ENCODE results near the gene ZSCAN12.

The ZSCAN12 gene

DNA sequence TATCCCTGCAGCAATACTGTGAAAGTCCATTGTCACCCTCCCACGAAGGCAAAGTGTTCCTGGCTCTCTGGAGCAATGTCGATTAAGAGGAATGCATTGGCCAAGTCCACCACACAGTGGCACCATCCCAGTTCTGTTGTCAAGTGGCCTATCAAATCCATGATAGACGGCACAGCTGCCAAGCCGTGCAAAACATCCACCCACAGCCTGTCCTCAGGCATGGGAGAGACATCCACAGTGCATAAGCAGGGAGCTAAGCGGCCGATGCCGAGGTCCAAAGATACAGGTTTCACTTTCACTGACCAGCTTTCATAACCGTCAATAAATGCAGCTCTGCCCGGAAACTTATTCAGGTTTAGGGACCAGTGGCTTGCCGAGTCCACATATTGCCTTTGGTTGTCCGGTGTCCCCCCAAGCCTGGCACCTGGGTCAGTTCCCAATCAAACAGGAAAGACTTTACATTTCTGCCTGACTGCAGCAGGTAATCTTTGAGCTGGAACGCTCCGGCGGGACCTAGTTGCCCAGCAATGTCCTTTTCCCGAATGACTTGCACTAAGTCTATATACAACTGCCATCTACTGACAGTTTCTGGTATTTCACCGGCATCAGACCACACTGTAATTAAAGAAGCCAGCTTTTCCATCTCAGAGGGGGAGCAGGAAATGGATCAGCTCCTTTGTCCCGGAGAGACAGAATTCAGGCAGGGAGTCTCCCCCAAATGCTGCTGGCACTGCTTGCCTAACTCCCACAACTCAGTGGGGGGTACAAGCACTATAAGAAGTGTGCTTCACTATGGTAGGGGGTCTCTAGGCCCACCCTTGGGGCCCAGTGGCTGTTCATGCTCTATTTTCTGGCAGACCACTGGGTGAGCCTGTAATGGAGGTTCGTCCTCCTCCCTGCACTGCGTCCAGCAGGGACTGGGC lies 43.5 kb downstream of the ZSCAN12 start:
- peak; percentile 49 to 95 (median 68) for DNase-seq

DNA sequence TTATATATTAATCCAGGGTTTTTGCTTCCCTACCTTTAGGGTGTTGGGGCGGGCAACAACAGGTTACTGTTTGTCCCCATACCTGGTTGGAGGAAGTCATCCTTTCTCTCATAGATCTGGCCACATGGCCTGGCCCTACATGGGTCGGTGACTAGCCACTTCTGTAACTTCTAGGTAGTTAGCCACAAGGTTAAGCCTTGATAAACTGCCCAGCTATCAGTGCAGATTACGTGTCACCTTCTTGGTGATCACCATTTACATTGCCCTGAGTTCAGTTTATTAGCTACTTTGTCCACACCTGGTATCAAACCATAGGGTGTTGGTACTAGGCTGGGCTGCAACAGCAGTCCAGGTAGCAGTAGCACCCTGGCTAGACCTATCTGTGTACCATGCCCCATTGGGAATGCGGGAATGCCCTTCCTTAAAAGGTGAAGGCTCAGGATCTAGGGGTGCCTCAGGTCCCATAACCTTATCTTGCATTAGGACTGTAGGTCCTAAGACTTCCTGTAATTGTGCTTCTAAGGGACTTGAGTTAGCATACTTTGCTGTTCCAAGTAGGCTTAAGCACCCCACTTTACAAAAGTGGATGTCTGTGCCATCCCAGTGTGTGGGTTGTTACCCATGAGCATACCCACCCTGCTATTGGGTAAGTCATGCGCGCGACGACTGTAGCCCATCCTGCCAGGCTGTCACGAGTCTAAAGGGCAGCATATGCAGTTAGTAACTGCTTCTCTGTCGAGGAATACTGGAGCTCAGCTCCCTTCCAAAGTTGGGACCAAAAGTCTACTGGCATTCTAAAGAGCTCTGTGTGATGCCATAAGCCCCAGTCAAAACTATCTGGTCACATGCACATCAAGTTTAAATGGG lies 44.6 kb downstream of the ZSCAN12 start:
- intact Hi-C loops (cut with DNase I) = loop anchor here (5.0 kb wide), 2 partner anchors 42 to 83 kb away; partner anchors contain the start of gene ZSCAN12
- DNase-seq = no peak

More for the DNA sequence above, 43.5 kb downstream of the ZSCAN12 start:
- intact Hi-C loops (cut with DNase I) = loop anchor here (2.0 to 5.0 kb wide), 3 partner anchors 41 to 215 kb away; partner anchors contain the start of genes ZKSCAN8 and ZSCAN12

DNA sequence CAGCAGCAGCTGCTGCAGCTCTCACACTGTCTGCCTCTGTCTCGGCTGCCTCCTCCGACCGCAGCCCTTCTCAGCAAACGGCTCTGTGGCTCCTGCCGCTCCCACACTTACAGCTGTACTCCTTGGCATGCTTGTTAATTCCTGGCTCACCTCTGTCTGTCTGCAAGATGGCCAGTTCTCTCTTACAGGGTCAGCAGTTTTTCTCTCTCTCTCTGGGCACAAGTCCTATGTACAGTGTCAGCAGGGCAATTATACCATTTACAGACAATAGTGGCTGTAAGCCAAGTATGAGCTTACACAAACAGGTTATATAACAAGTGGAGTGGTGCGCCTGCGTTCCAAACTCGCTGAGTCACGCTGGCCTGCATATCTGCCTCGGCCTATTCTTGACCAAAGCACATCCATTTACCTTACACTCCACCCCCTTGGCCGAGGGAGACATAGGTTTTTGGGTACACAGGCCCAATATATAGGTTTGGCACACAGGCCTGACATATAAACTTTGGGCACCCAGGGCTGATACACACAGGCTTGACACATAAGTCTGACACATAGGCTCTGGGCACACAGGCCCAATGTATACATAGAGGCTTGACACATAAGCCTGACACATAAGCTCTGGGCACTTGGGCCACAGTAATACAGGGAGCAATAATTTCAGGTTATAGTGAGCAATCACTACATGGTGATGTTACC lies 45.4 kb downstream of the ZSCAN12 start:
- intact Hi-C loops (cut with DNase I) = loop anchor here (1.0 kb wide), 1 partner anchor 18 kb away; the partner anchor contains the start of gene ZSCAN31
- peak; percentile 13 to 94 (median 54) for DNase-seq

DNA sequence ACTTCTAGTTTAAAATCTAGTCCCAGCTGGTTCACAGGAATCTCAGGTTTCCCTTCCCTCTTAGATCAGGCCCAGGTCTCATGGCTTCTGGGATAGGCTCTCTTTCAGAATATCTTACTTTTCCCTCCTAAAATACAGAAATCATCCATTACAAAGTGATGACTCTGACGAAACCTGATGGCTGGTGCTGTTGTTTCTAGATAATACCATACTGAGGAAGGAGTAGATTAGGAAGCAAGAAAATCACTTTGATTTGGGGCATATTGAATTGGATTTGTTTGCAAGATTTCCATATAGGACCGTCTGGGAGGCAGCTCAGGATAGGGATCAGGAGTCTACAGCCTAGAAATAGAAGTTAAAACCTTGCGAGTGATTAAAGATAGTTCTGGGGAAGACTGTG lies 46.2 kb downstream of the ZSCAN12 start:
- no peak for DNase-seq
- intact Hi-C loops (cut with DNase I) = loop anchor here (1.0 kb wide), 1 partner anchor 17 kb away; the partner anchor contains the start of gene ZSCAN31

DNA sequence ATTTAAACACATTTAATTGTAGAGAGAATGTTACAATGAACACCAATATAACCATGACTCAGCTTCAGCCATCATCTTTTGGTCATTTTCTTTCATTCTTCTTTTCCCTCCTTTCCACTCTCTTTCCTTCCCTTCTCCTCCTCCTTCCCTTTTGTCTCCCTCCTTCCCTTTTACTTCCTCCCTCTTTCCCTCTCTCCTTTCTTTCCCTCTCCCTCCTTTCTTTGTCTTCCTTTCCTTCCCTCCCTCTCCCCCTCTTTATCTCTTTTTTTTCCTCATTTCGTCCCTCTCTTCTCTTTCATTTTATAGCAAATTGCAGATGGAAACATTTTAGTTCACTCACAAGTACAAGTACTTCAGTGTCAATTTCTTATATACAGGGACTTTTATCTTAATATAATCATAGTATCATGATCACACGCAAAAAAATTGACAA lies 48.0 kb downstream of the ZSCAN12 start:
- DNase-seq = no peak
- intact Hi-C loops (cut with DNase I) = no loop called here

DNA sequence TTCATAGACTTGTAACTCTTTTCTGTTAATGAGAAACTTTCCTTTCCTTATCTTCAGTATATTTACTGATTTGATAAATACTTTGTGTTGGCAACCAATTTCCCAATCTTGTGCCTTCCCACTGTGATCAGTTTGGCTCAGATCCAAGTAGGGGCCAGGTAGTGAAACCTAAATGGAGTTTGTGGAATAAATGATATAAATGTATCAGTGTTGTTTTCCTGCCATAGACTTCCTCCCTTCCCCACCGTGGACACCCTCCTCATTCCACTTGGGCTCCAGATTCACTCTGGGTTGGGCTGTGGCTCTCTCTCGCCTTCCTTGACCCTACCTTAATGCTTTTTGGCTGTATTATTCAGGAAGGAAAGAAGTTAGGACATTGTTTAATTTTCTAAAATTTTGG lies 48.5 kb downstream of the ZSCAN12 start:
- DNase-seq = no peak
- intact Hi-C loops (cut with DNase I) = no loop called here

DNA sequence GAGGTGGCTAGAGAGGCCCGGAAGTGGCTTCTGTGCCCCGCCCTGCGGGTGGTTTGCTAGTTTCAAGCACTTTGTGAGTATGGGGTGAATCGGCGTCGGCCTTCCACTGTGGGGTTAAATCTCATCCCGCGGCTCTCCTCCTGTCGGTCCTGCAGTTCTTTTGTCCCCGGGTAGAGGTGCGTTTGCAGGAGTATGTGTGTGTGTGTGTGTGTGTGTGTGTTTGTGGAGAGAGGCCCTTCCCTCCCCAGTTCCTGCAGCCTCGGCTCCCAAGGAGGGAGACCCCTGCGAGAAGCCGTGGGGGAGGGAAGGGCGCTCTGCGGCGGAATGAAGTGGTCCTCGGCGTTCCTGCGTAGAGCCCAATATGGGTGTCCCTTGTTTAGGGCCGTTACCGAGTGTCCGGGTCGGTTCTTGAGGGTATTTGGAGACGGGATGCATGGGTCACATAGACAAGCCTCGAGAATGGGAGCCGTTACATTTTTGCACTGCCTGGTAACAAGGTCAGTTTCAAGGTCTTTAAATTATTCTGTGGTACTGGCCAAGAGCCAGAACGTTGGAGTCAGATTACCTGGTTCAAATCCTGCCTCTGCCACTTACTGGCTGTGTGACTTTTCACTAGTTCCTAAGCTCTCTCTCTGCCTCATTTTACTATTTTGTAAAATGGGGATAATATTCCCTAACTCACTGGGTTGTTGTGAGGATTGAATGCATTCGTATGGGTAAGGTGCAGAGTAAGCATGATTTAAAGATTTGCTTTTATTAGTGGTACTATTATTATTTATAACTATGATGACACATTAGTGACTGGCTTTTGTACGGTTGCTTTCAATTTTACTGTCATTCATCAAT lies 49.4 kb downstream of the ZSCAN12 start, which contains the start of gene ZKSCAN3:
Gene ZKSCAN3 (plus strand): TSS at position 56 of the 846 bp plus-strand sequence. CDS start 9,640 bp downstream, outside the sequence.
- intact Hi-C loops (cut with DNase I) = no loop called here

DNA sequence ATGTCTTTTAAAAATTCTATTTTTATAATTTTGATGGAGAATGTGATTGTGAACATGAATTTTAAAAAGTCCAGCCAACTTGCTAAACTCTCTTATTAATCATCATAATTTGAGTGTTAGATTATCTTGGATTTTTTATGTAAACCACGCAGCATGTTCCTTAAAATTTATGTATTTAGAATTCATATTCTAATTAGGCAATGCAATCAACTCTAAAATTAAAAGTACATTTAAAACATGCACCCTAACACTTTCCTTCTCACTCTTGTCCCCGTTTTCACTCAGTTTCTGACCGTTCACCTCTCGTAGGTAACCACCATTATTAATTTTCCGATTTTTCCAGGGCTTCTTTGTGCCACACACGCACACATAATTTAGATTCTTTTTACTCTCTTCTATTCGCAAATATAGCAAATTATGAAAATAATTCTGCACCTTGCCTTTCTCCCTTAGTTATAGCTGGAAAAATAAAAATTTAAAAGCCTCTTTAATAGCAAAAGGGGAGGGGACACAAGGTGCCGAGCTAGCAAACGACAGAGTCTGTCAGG lies 50.1 kb downstream of the ZSCAN12 start:
- DNase-seq = no peak
- intact Hi-C loops (cut with DNase I) = no loop called here

More for the DNA sequence above, 49.4 kb downstream of the ZSCAN12 start, which contains the start of gene ZKSCAN3:
- DNase-seq = peak; percentile 78 to 98 (median 88)

DNA sequence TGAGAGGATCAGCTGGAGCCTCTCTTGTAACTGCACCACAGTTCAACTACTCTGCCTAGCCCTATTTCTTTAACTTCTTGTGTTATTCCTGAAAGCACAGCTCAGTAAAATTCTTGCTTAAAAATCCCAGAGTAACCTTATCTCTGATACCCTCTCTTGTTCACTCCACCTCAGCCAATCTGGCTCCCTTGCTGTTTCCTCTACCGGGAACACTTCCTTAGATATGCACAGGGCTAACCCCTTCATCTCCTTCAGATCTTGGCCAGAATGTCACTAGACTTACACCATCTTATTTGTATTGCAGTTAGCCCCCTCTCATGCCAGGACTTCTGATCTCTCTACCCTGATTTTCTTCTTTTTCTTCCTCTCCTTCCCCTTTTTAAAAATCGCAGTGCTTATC lies 52.4 kb downstream of the ZSCAN12 start:
- intact Hi-C loops (cut with DNase I) = no loop called here
- no peak for DNase-seq

DNA sequence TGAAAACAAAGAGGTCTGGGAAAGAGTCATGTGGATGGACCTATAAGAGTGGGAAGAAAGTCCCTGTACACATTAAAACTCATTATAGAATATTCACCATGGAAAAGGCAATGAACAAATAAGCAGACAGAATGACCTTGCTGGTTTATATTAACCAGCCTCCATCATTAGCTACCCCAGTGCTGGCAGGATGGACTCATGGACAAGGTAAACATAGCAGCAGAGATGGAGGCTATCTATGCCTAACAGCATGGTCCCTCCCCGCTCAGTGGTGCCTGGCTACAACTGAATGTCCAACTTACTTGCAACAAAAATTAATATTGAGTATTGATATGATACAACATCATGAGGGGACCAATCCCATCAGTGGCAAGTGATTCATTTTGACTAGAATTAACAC lies 54.3 kb downstream of the ZSCAN12 start:
- DNase-seq = no peak
- intact Hi-C loops (cut with DNase I) = no loop called here

DNA sequence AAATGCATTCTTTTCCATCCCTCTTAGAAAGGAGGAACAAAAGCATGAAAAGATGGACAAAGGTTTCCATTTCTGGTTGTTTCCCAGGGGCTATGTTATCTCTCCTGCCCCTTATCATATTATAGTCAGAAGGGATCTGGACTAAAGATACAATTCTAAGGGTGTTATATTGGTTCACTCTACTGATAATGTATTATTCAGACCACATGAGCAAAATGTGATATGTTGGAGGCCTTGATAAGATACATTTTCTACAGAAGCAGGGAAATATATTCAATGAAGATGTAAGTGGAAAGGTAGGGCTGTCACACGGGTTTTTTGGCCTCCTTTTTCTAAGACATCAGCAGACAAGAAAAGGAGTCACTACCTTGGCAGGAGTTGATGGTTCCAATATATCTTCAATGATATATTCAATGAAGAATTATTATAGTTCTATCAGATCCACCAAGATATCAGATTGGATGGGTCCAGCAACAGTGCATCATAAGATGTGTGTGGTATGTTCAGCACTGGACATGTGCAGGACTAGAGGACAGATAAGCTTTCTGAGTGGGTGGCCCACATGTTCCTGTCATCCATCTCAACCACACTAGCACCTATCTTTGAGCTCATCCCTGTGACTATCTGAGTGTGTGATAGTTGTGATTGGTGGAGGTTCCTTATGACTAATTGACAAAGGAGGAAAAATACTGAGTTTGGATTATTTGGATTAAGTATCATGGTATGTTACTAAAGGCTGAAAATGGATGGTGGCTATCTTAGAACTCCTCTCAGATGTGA lies 55.5 kb downstream of the ZSCAN12 start:
- intact Hi-C loops (cut with DNase I) = no loop called here
- DNase-seq = no peak

DNA sequence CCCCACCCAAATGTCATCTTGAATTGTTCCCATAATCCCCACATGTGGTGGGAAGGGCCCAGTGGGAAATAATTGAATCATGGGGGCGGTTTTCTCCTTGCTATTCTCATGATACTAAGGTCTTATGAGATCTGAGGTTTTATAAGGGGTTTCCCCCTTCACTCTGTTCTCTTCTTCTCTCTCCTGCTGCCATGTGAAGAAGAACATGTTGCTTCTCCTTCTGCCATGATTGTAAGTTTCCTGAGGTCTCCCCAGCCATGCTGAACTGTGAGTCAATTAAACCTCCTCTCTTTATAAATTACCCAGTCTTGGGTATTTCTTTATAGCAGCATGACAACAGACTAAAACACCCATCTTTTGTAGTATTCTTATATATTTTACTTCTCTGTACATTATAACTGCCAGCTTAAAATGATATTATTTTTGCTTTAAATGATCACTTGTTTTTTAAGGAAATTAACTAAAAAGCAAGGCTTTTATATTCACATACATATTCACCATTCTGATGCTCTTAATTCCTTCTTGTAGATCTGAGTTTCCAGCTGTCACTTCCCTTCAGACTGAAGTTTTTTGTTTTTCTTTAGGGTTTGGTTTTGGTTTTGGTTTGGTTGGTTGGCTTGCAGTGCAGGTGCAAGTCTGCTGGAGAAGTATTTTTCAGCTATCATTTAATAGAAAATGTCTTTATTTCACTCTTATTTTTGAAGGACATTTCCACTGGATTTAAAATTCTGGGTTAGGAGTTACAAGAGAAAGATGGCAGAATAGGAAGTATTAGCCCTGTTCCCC lies 59.0 kb downstream of the ZSCAN12 start:
- no peak for DNase-seq
- intact Hi-C loops (cut with DNase I) = no loop called here

DNA sequence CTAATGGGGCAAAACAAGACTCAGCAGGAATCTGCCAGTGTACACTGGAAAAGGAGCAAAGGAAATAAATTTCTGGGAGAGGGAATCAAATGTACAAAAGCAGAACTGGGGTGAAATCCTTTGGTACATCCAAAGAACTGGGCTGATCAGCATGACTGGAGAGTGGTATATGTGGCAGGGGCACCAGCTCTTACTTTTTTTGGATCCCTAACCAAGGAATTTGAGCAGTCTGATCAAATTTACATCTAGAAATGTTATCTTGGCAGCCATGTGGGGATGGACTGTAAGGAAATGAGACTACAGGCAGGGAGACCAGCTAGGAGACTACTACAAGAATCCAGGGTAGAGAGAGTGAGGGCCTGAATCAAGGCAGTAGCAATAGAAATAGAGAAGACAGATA lies 62.4 kb downstream of the ZSCAN12 start:
- DNase-seq = no peak
- intact Hi-C loops (cut with DNase I) = no loop called here

DNA sequence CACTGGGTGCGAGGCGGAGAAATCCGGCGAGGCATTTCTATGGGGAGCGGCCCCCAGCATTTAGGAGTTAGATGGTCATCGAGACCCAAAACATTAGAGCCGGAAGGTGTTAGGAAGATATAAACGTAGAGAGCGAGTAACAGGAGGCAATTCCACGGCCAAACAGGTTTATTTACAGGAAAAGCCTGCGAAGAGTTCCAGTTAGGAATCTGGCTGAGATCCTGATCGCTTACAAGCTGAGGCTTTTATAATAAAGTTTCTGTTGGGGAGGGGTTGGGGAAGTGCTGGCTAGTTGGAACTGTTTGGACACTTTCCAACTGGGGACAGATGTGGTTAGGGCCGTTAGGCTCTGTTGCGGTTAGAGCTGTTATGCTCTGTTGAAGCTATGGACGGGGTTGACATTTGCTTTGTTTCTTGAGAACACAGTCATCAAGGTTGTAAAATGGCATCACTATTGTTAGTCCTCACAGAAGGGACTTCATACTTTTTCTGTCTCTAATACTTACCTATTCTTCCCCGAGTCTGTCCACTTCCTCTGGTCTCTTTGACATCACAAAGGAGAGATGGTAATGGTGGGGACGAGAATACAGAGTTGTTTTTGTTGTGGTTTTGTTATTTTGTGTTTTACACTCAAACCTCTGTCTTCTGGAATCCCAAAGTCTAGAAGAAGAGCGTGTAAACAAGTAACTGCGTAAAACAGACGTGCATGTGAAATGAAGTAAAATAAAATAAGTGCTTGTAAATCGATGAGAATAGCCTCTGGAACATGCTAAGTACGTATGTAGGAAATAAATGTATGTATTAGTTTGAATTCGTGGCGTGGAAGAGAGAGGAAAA lies 63.0 kb downstream of the ZSCAN12 start:
- intact Hi-C loops (cut with DNase I) = loop anchor here (1.0 kb wide), 1 partner anchor 17 kb away; no protein-coding TSS in a partner anchor
- DNase-seq = peak in 2 of 10 donors; percentile 13 to 18

DNA sequence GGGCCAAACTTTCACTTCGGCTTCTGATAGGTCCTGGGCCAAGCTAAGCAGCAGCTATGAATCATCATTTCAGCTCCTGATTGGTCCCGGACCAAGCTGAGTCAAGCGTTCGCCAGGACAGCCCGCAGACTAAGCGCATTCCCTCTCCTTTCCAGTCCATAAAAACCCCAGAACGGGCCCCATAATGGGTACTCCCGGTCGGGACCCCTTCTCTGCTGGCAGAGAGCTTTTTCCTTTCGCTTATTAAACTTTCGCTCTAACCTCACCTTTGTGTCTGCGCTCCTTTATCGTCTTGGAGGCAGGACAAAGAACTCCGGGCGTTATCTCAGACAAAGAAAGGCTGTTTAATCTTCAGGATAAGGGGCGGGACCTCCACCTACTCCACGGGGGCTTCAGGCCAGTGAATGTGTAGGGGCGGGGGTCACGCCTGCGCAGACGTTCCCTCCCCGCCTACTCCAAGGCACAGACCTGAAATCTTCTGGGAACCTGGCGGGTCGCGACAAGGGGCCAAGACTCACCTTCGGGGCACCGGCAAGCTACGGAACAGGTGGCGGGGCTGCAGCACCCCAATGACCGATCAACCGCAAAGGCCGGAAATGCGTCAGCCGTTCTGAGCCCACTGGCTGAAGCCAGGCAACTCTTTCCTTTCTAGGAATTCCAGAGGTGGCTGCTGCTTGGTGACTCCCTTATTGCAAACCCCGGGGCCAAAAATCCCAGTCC lies 63.8 kb downstream of the ZSCAN12 start, which contains the start of gene ZSCAN31:
Gene ZSCAN31 (minus strand): TSS at position 585 of the 720 bp plus-strand sequence. CDS start 6,465 bp downstream, outside the sequence.
- intact Hi-C loops (cut with DNase I) = loop anchor here (1.0 kb wide), 1 partner anchor 18 kb away; no protein-coding TSS in a partner anchor
- peak; percentile 75 to 98 (median 88) for DNase-seq

Measured in posterior cingulate gyrus (tissue), 11 donors.